H9 (cell line): ENCODE results near the gene FNDC3B. TPM values are rescaled to one million over a fixed set of nuclear protein-coding genes. Genes with fewer than 3 reads are reported as not detected.

Experiments
- DNase-seq: peaks from one replicate; pipeline ENCODE4 v3.0.0-alpha.2; 2017
- H2AFZ ChIP-seq: one replicate; pipeline ENCODE4 v1.6.1; 2013; ENCODE audit warnings: mild to moderate bottlenecking, low read length, control low read depth, moderate library complexity
- H2AK5ac ChIP-seq: 2 replicates; pipeline ENCODE4 v1.6.1; 2013; ENCODE audit warnings: low read length, control low read depth, mixed read lengths; ENCODE audit not compliant: insufficient read length
- H2BK120ac ChIP-seq: one replicate; pipeline ENCODE4 v1.6.1; 2013; ENCODE audit warnings: low read depth, mild to moderate bottlenecking, low read length, control low read depth, inconsistent platforms; ENCODE audit not compliant: poor library complexity, severe bottlenecking
- H2BK12ac ChIP-seq: 2 replicates; pipeline ENCODE4 v1.6.1; 2013; ENCODE audit warnings: low read length, control low read depth, mixed read lengths, low read depth; ENCODE audit not compliant: insufficient read length
- H2BK15ac ChIP-seq: 2 replicates; pipeline ENCODE4 v1.6.1; 2013; ENCODE audit warnings: low read depth, low read length, control low read depth
- H2BK20ac ChIP-seq: one replicate; pipeline ENCODE4 v1.6.1; 2013; ENCODE audit warnings: low read depth, mild to moderate bottlenecking, low read length, control low read depth, inconsistent platforms; ENCODE audit not compliant: poor library complexity, severe bottlenecking
- H2BK5ac ChIP-seq: 2 replicates; pipeline ENCODE4 v1.6.1; 2013; ENCODE audit warnings: low read length, control low read depth, mixed read lengths; ENCODE audit not compliant: insufficient read length
- H3K14ac ChIP-seq: 2 replicates; pipeline ENCODE4 v1.6.1; 2013; ENCODE audit warnings: low read length, control low read depth; ENCODE audit not compliant: insufficient read depth
- H3K18ac ChIP-seq: 2 replicates; pipeline ENCODE4 v1.6.1; 2013; ENCODE audit warnings: low read depth, mild to moderate bottlenecking, mixed read lengths, low read length, control low read depth; ENCODE audit not compliant: insufficient read length
- H3K23ac ChIP-seq: 2 replicates; pipeline ENCODE4 v1.6.1; 2013; ENCODE audit warnings: low read length, control low read depth, mixed read lengths, low read depth; ENCODE audit not compliant: insufficient read length
- H3K23me2 ChIP-seq: 2 replicates; pipeline ENCODE4 v1.6.1; 2013; ENCODE audit warnings: low read depth, mild to moderate bottlenecking, mixed read lengths, low read length, control low read depth; ENCODE audit not compliant: insufficient read length, poor library complexity, severe bottlenecking
- H3K27ac ChIP-seq: 2 replicates; pipeline ENCODE4 v1.5.1; 2013; ENCODE audit warnings: low read length, control low read depth, mixed read lengths, low read depth; ENCODE audit not compliant: insufficient read length
- H3K27me3 ChIP-seq: 2 replicates; pipeline ENCODE4 v1.6.1; 2013; ENCODE audit warnings: low read length, control low read depth, inconsistent platforms; ENCODE audit not compliant: insufficient read depth
- H3K4ac ChIP-seq: 2 replicates; pipeline ENCODE4 v1.6.1; 2013; ENCODE audit warnings: low read depth, mild to moderate bottlenecking, control low read depth, inconsistent platforms, low read length, moderate library complexity
- H3K4me1 ChIP-seq: 2 replicates; pipeline ENCODE4 v1.6.1; 2013; ENCODE audit warnings: low read length, control low read depth, inconsistent platforms; ENCODE audit not compliant: insufficient read depth
- H3K4me2 ChIP-seq: 2 replicates; pipeline ENCODE4 v1.6.1; 2013; ENCODE audit warnings: low read length, control low read depth, mixed read lengths; ENCODE audit not compliant: insufficient read length, insufficient read depth
- H3K56ac ChIP-seq: 2 replicates; pipeline ENCODE4 v1.6.1; 2013; ENCODE audit warnings: low read depth, mild to moderate bottlenecking, mixed read lengths, low read length, control low read depth; ENCODE audit not compliant: insufficient read length
- H3K79me1 ChIP-seq: 2 replicates; pipeline ENCODE4 v1.6.1; 2013; ENCODE audit warnings: low read depth, mild to moderate bottlenecking, moderate library complexity, low read length, control low read depth, inconsistent platforms; ENCODE audit not compliant: insufficient read depth, poor library complexity, severe bottlenecking
- H3K79me2 ChIP-seq: 2 replicates; pipeline ENCODE4 v1.6.1; 2013; ENCODE audit warnings: low read length, control low read depth, inconsistent platforms; ENCODE audit not compliant: insufficient read depth
- H3K9ac ChIP-seq: 2 replicates; pipeline ENCODE4 v1.6.1; 2013; ENCODE audit warnings: low read length, control low read depth, mixed read lengths; ENCODE audit not compliant: insufficient read length; ENCODE audit errors: extremely low read depth
- H3K9me3 ChIP-seq: one replicate; pipeline ENCODE4 v1.6.1; 2013; ENCODE audit warnings: low read depth, low read length, inconsistent platforms; ENCODE audit not compliant: control insufficient read depth
- H3T11ph ChIP-seq: one replicate; pipeline ENCODE4 v1.6.1; 2013; ENCODE audit warnings: mild to moderate bottlenecking, low read length, control low read depth, inconsistent platforms
- H4K20me1 ChIP-seq: one replicate; pipeline ENCODE4 v1.6.1; 2013; ENCODE audit not compliant: control insufficient read depth, insufficient read length, insufficient read depth
- H4K5ac ChIP-seq: 2 replicates; pipeline ENCODE4 v1.6.1; 2013; ENCODE audit warnings: low read depth, mild to moderate bottlenecking, mixed read lengths, low read length, control low read depth; ENCODE audit not compliant: insufficient read length
- H4K8ac ChIP-seq: replicated peaks from 2 replicates; pipeline ENCODE4 v1.6.1; 2013; ENCODE audit warnings: low read length, control low read depth, mixed read lengths, low read depth; ENCODE audit not compliant: insufficient read length
- H4K91ac ChIP-seq: 2 replicates; pipeline ENCODE4 v1.6.1; 2013; ENCODE audit warnings: low read depth, mild to moderate bottlenecking, moderate library complexity, mixed read lengths, low read length, control low read depth; ENCODE audit not compliant: insufficient read length
- H3K27ac Mint-ChIP-seq, 3 experiments: 2 replicates in 2 of 3; 3 replicates in 1 of 3; pipeline ENCODE4 v1.8.0; 2020 to 2021; ENCODE audit warnings: mixed read lengths in 3 of 3, mild to moderate bottlenecking in 1 of 3, moderate library complexity in 1 of 3
- H3K27me3 Mint-ChIP-seq: 2 replicates; pipeline ENCODE4 v1.8.0; 2021; ENCODE audit warnings: low read depth, mild to moderate bottlenecking, moderate library complexity, mixed read lengths
- H3K36me3 Mint-ChIP-seq, 3 experiments: 2 replicates in 2 of 3; 3 replicates in 1 of 3; pipeline ENCODE4 v1.8.0; 2020 to 2021; ENCODE audit warnings: low read depth in 3 of 3, mixed read lengths in 3 of 3; ENCODE audit not compliant: insufficient read depth in 1 of 3
- H3K4me1 Mint-ChIP-seq, 2 experiments: 2 replicates each; pipeline ENCODE4 v1.8.0; 2020; ENCODE audit warnings: mixed read lengths in 2 of 2
- H3K4me3 Mint-ChIP-seq, 2 experiments: 2 replicates in 1 of 2; 3 replicates in 1 of 2; pipeline ENCODE4 v1.8.0; 2020 to 2021; ENCODE audit warnings: mild to moderate bottlenecking in 2 of 2, mixed read lengths in 2 of 2, moderate library complexity in 1 of 2
- H3K9me3 Mint-ChIP-seq, 2 experiments: 2 replicates in 1 of 2; 3 replicates in 1 of 2; pipeline ENCODE4 v1.8.0; 2020; ENCODE audit warnings: mild to moderate bottlenecking in 2 of 2, mixed read lengths in 2 of 2, moderate library complexity in 1 of 2
- total RNA-seq: library from RNA; stranded (reverse); gene quantifications from 2 replicates; pipeline ENCODE4 v1.2.1, GENCODE V29; 2021
- TF ChIP-seq, protein P1 (sequence below): fragments of 200-600 bp; sonication (generic); conservative IDR thresholded peaks from 3 replicates; pipeline ENCODE4 v1.8.0; 2021; ENCODE audit warnings: antibody characterized with exemption, mild to moderate bottlenecking

FNDC3B gene
- total RNA-seq, 1 experiment from 2014 or later, result 43.8 TPM

DNA sequence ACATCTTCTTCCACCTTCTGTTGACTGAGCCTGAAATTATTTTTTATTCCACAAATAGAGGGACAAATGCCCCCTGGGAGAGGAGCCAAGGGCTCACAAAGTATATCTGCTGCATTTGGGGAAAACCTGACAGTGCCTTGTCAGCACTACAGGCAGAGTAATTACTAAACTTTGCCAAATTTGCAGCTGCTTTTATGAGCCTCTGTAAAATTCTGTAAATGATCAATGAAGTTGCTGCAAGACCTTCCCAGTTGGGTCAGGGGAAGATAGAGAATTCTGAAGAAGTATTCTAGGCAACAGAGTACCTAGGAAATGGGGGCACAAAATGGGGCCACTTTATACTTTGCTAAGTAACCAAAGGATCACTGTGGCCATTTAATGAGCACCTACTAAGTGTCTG, 398.3 kb downstream of the FNDC3B start:
- Histone ChIP-seq H2BK20ac (no peak overlapping the region), H2BK12ac (no peak overlapping the region), H4K8ac (no peak overlapping the region), H3K56ac (no peak overlapping the region), H3T11ph (no peak overlapping the region), H4K5ac (no peak overlapping the region), H2AFZ (no peak overlapping the region), H3K4ac (no peak overlapping the region), H3K27me3 (no peaks in the 10 kb centered on the region), H4K20me1 (no peaks in the 10 kb centered on the region), H3K18ac (no peak overlapping the region), H2AK5ac (no peak overlapping the region), H3K23me2 (no peaks in the 10 kb centered on the region), H3K14ac (no peak overlapping the region), H3K23ac (no peak overlapping the region), H2BK15ac (no peak overlapping the region), H3K4me2 (no peak overlapping the region), H3K9me3 (no peaks in the 10 kb centered on the region), H3K79me1 (no peaks in the 10 kb centered on the region), H4K91ac (no peak overlapping the region), H2BK120ac (no peak overlapping the region), H3K27ac (no peak overlapping the region), H3K79me2 (no peaks in the 10 kb centered on the region), H3K4me1 (no peaks in the 10 kb centered on the region), H2BK5ac (no peak overlapping the region), H3K9ac (no peak overlapping the region)
- Mint-ChIP-seq H3K4me3 (no peak overlapping the region), H3K27ac (no peak overlapping the region), H3K9me3 (peaks cover 11 to 14% of the 10 kb centered on the region in 2 experiments), H3K4me1 (no peaks in the 10 kb centered on the region; a peak in 1 of 4 replicates), H3K27me3 (peaks cover 4% of the 10 kb centered on the region), H3K36me3 (peaks cover 3 to 10% (median 6%) of the 10 kb centered on the region in 3 experiments; a peak in 6 of 7 replicates)
- no peak for DNase-seq
- TF ChIP-seq, protein P1, sequence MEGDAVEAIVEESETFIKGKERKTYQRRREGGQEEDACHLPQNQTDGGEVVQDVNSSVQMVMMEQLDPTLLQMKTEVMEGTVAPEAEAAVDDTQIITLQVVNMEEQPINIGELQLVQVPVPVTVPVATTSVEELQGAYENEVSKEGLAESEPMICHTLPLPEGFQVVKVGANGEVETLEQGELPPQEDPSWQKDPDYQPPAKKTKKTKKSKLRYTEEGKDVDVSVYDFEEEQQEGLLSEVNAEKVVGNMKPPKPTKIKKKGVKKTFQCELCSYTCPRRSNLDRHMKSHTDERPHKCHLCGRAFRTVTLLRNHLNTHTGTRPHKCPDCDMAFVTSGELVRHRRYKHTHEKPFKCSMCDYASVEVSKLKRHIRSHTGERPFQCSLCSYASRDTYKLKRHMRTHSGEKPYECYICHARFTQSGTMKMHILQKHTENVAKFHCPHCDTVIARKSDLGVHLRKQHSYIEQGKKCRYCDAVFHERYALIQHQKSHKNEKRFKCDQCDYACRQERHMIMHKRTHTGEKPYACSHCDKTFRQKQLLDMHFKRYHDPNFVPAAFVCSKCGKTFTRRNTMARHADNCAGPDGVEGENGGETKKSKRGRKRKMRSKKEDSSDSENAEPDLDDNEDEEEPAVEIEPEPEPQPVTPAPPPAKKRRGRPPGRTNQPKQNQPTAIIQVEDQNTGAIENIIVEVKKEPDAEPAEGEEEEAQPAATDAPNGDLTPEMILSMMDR, result no peak
